ENCODE measurements around the gene NXF1. TPM values are rescaled to one million over a fixed set of nuclear protein-coding genes. Genes with fewer than 3 reads are reported as not detected.
"Not testable (repeated sequence)": the region's sequence is repeated elsewhere in the genome, so short reads cannot be mapped to it uniquely, and the experiment has no call there.

The NXF1 gene
- total RNA-seq, 1 experiment from 2014 or later = 47.6 TPM

DNA sequence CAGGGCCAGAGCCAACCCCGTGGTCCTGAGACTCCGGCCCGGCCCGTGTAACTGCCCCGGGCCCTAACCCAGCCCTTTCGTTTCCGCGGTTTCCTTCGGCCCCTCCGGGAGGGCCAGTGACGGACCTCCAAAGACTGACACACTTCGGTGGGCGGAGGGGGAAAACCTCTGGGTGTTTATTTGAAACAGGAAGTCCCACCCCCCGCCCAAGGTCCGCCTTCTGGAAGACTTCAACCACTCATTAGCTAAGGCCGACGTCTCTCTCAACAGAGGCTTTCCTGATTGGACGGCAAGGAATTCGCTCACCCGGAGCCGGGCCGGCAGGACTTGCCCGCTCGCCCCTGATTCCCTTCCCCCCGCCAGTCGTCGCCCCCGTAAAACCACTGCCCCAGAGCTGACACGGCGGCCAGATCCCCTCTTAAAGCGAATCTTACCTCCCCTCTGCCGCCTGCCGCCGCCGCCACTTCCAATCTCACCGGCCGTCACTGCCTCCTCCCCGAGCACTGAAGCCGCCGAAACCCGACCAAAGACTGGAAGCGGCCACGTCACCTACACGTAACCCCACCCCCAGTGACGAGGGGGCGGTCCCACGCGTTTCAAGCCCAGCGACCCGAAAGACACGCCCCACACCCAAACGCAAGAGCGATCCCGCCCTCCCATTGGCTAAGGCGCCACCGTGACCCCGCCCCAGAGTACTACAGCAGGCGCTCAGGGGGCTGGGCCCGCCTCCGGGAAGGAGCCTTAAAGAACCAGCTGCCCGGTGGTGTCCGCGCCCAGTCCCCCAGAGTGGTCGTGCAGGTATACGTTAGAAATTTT is 26.5 kb upstream of the NXF1 start, which contains the start of gene STX5:
STX5 (minus strand) TSS at position 532 of the 816 bp plus-strand sequence. CDS start 808 bp downstream, outside the sequence.
- peak; percentile 98 for DNase-seq (ENCODE audit: unreplicated experiment)
- intact Hi-C loops (cut with micrococcal nuclease) = loop anchor here (2.0 to 10.0 kb wide), 2 partner anchors 27 to 447 kb away; partner anchors contain the start of gene NXF1
- Mint-ChIP-seq H3K9me3 (ENCODE audit: unreplicated experiment) (no peaks in the 10 kb centered on the region), H3K27me3 (ENCODE audit: insufficient read depth, unreplicated experiment) (no peaks in the 10 kb centered on the region), H3K27ac (ENCODE audit: low read depth, unreplicated experiment) (peak within 1 kb of the TSS; percentile 99), H3K4me3 (ENCODE audit: unreplicated experiment) (peak within 1 kb of the TSS; percentile 89), H3K4me1 (ENCODE audit: insufficient read depth, unreplicated experiment) (peaks cover 31% of the 10 kb centered on the region), H3K36me3 (ENCODE audit: insufficient read depth, unreplicated experiment) (peaks cover 50% of the 10 kb centered on the region)
- POLR2A ChIA-PET = interaction anchor here (0.6 to 3.8 kb wide), 45 partner anchors 8 to 1473 kb away, joined by 3 to 105 read pairs (median 5); partner anchors contain the start of genes B3GAT3, C11orf98, EEF1G and HNRNPUL2
- CTCF ChIA-PET = interaction anchor here (0.6 to 0.8 kb wide), 3 partner anchors 60 to 985 kb away, joined by 3 read pairs; no protein-coding TSS in a partner anchor
- BruUV-seq (replicated peaks) = TSS peak; percentile 62
- TF ChIP-seq, protein P1, sequence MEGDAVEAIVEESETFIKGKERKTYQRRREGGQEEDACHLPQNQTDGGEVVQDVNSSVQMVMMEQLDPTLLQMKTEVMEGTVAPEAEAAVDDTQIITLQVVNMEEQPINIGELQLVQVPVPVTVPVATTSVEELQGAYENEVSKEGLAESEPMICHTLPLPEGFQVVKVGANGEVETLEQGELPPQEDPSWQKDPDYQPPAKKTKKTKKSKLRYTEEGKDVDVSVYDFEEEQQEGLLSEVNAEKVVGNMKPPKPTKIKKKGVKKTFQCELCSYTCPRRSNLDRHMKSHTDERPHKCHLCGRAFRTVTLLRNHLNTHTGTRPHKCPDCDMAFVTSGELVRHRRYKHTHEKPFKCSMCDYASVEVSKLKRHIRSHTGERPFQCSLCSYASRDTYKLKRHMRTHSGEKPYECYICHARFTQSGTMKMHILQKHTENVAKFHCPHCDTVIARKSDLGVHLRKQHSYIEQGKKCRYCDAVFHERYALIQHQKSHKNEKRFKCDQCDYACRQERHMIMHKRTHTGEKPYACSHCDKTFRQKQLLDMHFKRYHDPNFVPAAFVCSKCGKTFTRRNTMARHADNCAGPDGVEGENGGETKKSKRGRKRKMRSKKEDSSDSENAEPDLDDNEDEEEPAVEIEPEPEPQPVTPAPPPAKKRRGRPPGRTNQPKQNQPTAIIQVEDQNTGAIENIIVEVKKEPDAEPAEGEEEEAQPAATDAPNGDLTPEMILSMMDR (IDR thresholded peaks at IDR 0.05; ENCODE audit: unreplicated experiment) = no peak

DNA sequence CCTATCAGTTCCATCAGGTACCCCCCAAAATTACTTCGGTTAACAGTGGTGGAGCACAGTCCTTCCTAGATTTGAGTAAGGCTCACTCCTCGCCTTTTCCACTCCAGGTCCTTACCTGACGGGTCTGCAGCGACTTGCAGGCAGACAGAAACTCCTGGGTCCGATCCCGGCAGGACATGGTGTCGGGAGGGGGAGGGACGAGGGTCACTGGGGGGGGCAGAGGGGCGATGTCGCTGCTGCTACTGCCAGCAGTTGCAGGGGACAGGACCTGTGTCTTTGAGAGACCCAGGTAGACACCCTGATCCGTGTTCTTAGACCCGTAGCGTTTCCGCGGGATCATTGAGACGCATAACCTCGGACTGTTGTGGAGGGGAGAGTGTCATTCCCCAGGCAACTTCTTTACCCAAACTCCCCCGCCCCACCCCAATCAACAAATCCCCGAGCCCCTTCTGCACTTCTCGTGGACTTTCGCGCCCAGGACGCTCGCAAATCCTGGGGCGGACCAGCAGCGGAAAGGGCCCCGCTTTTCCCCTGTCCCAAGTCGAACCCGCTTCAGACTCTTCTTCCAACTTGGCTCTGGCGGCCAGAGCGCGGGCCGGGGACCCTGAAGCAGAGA is 25.8 kb upstream of the NXF1 start:
- BruUV-seq (replicated peaks) = no TSS peak
- intact Hi-C loops (cut with micrococcal nuclease) = loop anchor here (10.0 kb wide), 1 partner anchor 446 kb away; no protein-coding TSS in a partner anchor
- Mint-ChIP-seq H3K9me3 (ENCODE audit: unreplicated experiment) (no peaks in the 10 kb centered on the region), H3K4me3 (ENCODE audit: unreplicated experiment) (peak overlapping the region; percentile 89), H3K27ac (ENCODE audit: low read depth, unreplicated experiment) (peak overlapping the region; percentile 99), H3K27me3 (ENCODE audit: insufficient read depth, unreplicated experiment) (no peaks in the 10 kb centered on the region), H3K36me3 (ENCODE audit: insufficient read depth, unreplicated experiment) (peaks cover 52% of the 10 kb centered on the region), H3K4me1 (ENCODE audit: insufficient read depth, unreplicated experiment) (peaks cover 28% of the 10 kb centered on the region)
- DNase-seq (ENCODE audit: unreplicated experiment) = no peak
- ChIA-PET POLR2A (interaction anchor here (0.6 to 4.5 kb wide), 43 partner anchors 8 to 1413 kb away, joined by 3 to 105 read pairs (median 6); partner anchors contain the start of genes C11orf98, EEF1G, HNRNPUL2 and INTS5), CTCF (interaction anchor here (1.2 kb wide), 3 partner anchors 26 to 45 kb away, joined by 3 to 4 read pairs (median 4); partner anchors contain the start of gene TMEM179B)
- TF ChIP-seq, protein P1 (IDR thresholded peaks at IDR 0.05; ENCODE audit: unreplicated experiment) = no peak

DNA sequence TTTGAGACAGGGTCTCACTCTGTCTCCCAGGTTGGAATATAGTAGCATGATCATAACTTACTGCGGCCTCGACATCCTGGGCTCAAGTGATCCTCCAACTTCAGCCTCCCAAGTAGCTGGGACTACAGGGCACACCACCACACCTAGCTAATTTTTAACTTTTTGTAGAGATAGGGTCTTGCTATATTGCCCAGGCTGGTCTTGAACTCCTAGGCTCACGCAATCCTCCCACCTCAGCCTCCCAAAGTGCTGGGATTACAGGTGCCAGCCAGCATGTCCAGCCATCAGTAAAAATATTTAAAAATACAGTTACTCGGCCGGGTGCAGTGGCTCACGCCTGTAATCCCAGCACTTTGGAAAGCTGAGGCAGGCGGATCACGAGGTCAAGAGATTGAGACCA is 22.9 kb upstream of the NXF1 start:
- DNase-seq (ENCODE audit: unreplicated experiment) = not testable (repeated sequence)
- POLR2A ChIA-PET = interaction anchor here (0.6 to 4.5 kb wide), 7 partner anchors 12 to 55 kb away, joined by 3 to 56 read pairs (median 4); partner anchors contain the start of genes NXF1 and WDR74
- CTCF ChIA-PET = interaction anchor here (0.5 to 1.2 kb wide), 5 partner anchors 14 to 1213 kb away, joined by 3 to 6 read pairs (median 3); partner anchors contain the start of gene TMEM179B

DNA sequence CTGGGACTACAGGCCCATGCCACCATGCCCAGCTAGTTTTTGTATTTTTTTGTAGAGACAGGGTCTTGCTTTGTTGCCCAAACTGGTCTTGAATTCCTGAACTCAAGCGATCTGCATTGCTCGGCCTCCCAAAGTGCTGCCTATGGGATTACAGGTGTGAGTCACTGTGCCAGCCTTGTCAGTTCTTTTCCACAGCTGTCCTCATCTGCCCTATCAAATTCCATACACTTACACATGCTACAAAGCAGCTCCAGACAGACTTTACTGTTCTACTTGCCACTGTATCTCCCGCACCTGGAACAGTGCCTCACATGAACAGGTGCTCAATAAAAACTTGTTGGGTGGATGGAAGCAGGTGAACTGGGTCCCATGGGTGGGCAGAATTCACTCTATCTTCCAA is 18.4 kb upstream of the NXF1 start:
- no TSS peak for BruUV-seq (replicated peaks)
- Mint-ChIP-seq H3K9me3 (ENCODE audit: unreplicated experiment) (no peaks in the 10 kb centered on the region), H3K4me3 (ENCODE audit: unreplicated experiment) (no peak overlapping the region), H3K27ac (ENCODE audit: low read depth, unreplicated experiment) (no peak overlapping the region), H3K4me1 (ENCODE audit: insufficient read depth, unreplicated experiment) (no peaks in the 10 kb centered on the region), H3K27me3 (ENCODE audit: insufficient read depth, unreplicated experiment) (no peaks in the 10 kb centered on the region), H3K36me3 (ENCODE audit: insufficient read depth, unreplicated experiment) (peaks cover 92% of the 10 kb centered on the region)
- POLR2A ChIA-PET = interaction anchor here (1.4 to 1.9 kb wide), 4 partner anchors 8 to 20 kb away, joined by 3 to 13 read pairs (median 6); partner anchors contain the start of gene STX5
- intact Hi-C loops (cut with micrococcal nuclease) = no loop called here
- CTCF ChIA-PET = interaction anchor here (0.6 to 1.4 kb wide), 2 partner anchors 13 to 823 kb away, joined by 3 read pairs; no protein-coding TSS in a partner anchor
- DNase-seq (ENCODE audit: unreplicated experiment) = no peak
- TF ChIP-seq, protein P1 (IDR thresholded peaks at IDR 0.05; ENCODE audit: unreplicated experiment) = no peak

More for the DNA sequence above, 22.9 kb upstream of the NXF1 start:
- H3K4me1 Mint-ChIP-seq (ENCODE audit: insufficient read depth, unreplicated experiment) = peaks cover 15% of the 10 kb centered on the region
- H3K27ac Mint-ChIP-seq (ENCODE audit: low read depth, unreplicated experiment); H3K4me3 Mint-ChIP-seq (ENCODE audit: unreplicated experiment); H3K9me3 Mint-ChIP-seq (ENCODE audit: unreplicated experiment); intact Hi-C loops (cut with micrococcal nuclease); BruUV-seq (replicated peaks); H3K27me3 Mint-ChIP-seq (ENCODE audit: insufficient read depth, unreplicated experiment): not testable (repeated sequence)
- H3K36me3 Mint-ChIP-seq (ENCODE audit: insufficient read depth, unreplicated experiment) = peaks cover 60% of the 10 kb centered on the region

Data from MCF 10A (cell line).